Activated CD8-positive, alpha-beta T cell treated with anti-CD3 and anti-CD28 coated beads, Interleukin-2, amount 10 ng/mL, durations not matched to agents 7 days and 5 days (primary cell): ENCODE results near the gene SCEL. TPM values are rescaled to one million over a fixed set of nuclear protein-coding genes. Genes with fewer than 3 reads are reported as not detected.
"Not testable (repeated sequence)": the region's sequence is repeated elsewhere in the genome, so short reads cannot be mapped to it uniquely, and the experiment has no call there.

Source experiments
- ATAC-seq: fragments of 150-1000 bp; cut with Tn5 transposase; one replicate; pipeline ENCODE4 v1.10.0; 2021; ENCODE audit warnings: moderate library complexity
- CTCF ChIA-PET: fragments of 350-600 bp; sonication (Branson Sonifier 250); formaldehyde crosslinking; loops from one replicate; lab custom pipeline; 2021; ENCODE audit warnings: antibody characterized with exemption; lab: Charles Lee
- POLR2A ChIA-PET: fragments of 350-600 bp; sonication (Branson Sonifier 250); formaldehyde crosslinking; loops from one replicate; lab custom pipeline; 2021; ENCODE audit warnings: antibody characterized with exemption; lab: Charles Lee
- DNase-seq: peaks from one replicate; pipeline ENCODE4 v3.0.0-alpha.2; 2020
- H3K27ac Mint-ChIP-seq: one replicate; pipeline ENCODE4 v1.8.0; 2021; ENCODE audit warnings: mild to moderate bottlenecking, mixed read lengths
- H3K27me3 Mint-ChIP-seq: one replicate; pipeline ENCODE4 v1.8.0; 2021; ENCODE audit warnings: low read depth, mixed read lengths
- H3K36me3 Mint-ChIP-seq: one replicate; pipeline ENCODE4 v1.8.0; 2021; ENCODE audit warnings: low read depth, mixed read lengths
- H3K4me1 Mint-ChIP-seq: one replicate; pipeline ENCODE4 v1.8.0; 2021; ENCODE audit warnings: low read depth, mixed read lengths
- H3K4me3 Mint-ChIP-seq: one replicate; pipeline ENCODE4 v1.8.0; 2021; ENCODE audit warnings: mild to moderate bottlenecking, mixed read lengths
- H3K9me3 Mint-ChIP-seq: one replicate; pipeline ENCODE4 v1.8.0; 2022; ENCODE audit warnings: mixed read lengths; ENCODE audit not compliant: insufficient read depth
- total RNA-seq, 2 experiments: library from RNA; stranded (reverse); gene quantifications; one replicate each; pipeline ENCODE4 v1.2.3, GENCODE V29; 2021

Gene SCEL
- total RNA-seq, 2 experiments from 2014 or later = not detected

DNA sequence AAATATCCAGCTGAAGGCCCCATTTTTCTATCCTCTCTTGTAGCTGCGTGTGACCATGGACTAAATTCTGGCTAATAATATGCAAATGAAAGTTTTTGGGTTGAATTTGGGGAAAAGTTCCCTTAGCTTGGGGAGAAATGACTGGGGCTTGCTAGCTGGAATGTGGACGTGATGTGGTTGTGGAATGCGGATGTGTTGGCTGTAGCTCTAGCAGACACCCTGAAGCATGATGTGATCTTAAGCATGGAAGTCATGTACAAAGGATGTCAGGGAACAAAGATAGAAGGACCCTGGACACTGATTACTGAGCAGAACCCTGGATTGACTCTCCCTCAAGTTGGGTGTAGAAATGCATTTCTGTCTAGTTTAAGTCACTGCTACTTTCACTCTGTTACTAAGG lies 25.4 kb upstream of the SCEL start:
- Mint-ChIP-seq H3K4me1 (peaks cover 8% of the 10 kb centered on the region), H3K27ac (no peak overlapping the region), H3K36me3 (no peaks in the 10 kb centered on the region), H3K4me3 (no peak overlapping the region), H3K9me3 (no peaks in the 10 kb centered on the region), H3K27me3 (no peaks in the 10 kb centered on the region)
- ChIA-PET POLR2A (no interaction called here), CTCF (no interaction called here)
- ATAC-seq (no peak), DNase-seq (no peak)

DNA sequence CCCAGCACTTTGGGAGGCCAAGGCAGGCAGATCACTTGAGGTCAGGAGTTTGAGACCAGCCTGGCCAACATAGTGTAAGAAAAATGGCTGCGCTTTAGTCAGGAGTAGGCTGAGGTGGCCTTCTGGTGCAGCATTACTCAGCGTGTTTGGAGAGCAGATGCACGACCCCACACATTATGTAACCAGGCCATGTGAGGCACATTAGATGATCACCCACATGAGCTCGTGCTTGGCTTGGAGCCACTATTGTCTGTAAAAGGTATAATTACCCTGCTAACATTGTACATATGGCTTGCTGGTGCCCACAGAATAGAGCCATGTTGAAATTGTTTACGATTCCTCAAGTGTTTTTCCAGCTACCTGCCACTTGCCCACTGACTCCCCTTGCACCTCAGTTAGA lies 24.0 kb upstream of the SCEL start:
- Mint-ChIP-seq H3K27ac (no peak overlapping the region), H3K27me3 (peaks cover 4% of the 10 kb centered on the region), H3K4me1 (peaks cover 8% of the 10 kb centered on the region), H3K4me3 (no peak overlapping the region), H3K9me3 (no peaks in the 10 kb centered on the region), H3K36me3 (no peaks in the 10 kb centered on the region)
- ChIA-PET POLR2A (no interaction called here), CTCF (no interaction called here)
- DNase-seq (no peak), ATAC-seq (no peak)

DNA sequence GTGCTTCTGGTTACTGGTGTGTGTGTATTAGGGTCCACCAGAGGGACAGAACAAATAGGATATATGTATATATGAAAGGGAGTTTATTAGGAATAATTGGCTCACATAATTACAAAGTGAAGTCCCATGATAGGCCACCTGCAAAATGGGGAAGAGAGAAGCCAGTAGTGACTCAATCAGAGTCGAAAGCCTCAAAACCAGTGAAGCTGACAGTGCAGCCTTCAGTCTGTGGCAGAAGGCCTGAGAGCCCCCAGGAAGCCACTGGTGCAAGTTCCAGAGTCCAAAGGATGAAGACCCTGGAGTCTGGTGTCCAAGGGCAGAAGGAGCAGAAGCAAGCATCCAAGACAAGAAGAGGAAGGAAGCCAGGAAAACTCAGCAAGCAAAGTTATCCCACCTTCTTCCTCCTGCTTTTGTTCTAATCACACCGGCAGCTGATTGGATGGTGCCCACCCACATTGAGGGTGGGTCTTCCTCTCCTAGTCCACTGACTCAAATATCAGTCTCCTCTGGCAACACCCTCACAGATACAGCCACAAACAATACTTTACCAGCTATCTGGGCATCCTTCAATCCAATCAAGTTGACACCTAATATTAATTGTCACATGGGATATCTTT lies 21.7 kb upstream of the SCEL start:
- no peak overlapping the region for H3K4me3 Mint-ChIP-seq
- H3K27me3 Mint-ChIP-seq = peaks cover 4% of the 10 kb centered on the region
- DNase-seq (no peak), ATAC-seq (no peak)
- H3K9me3 Mint-ChIP-seq = no peaks in the 10 kb centered on the region
- no peaks in the 10 kb centered on the region for H3K36me3 Mint-ChIP-seq
- CTCF ChIA-PET = no interaction called here
- H3K4me1 Mint-ChIP-seq = peaks cover 6% of the 10 kb centered on the region
- POLR2A ChIA-PET = no interaction called here
- no peak overlapping the region for H3K27ac Mint-ChIP-seq

DNA sequence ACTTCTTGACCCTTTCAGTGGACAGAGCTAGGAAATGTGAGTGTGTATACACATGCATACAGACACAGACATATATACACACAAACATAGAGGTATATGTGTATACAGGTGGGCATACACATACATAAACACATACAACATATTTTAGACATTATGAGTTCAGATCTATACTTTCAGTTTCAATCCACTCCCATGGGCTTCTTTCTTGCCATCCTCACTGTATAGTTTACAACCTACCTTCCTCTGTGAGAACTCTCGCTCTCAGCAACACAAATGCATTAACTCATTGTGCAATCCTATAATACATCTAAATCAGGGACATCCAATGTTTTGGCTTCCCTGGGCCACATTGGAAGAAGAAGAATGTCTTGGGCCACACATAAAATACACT lies 21.2 kb upstream of the SCEL start:
- DNase-seq = no peak
- Mint-ChIP-seq H3K36me3 (no peaks in the 10 kb centered on the region), H3K9me3 (no peaks in the 10 kb centered on the region), H3K4me3 (no peak overlapping the region), H3K4me1 (peaks cover 1% of the 10 kb centered on the region), H3K27ac (no peak overlapping the region), H3K27me3 (peaks cover 4% of the 10 kb centered on the region)
- CTCF ChIA-PET = no interaction called here
- POLR2A ChIA-PET = no interaction called here
- ATAC-seq = no peak

DNA sequence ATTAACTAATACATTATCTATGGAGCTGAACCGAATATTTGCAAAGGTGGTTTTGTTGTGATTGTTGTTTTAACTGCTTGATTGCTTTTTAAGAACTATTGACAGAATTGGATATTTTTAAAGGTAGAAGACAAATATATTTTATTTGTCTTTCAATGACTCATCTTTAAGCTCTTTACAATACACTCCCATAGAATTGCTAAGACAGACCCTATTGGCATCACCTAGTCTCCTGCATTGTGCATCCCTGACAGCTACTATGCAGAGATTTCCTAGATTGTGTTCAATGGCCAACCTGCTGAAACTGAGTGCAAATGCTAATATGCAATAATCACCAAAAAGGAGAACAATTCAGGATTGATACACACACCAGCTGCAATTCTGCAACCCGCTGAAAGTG lies 19.7 kb upstream of the SCEL start:
- POLR2A ChIA-PET = no interaction called here
- no peak for ATAC-seq

DNA sequence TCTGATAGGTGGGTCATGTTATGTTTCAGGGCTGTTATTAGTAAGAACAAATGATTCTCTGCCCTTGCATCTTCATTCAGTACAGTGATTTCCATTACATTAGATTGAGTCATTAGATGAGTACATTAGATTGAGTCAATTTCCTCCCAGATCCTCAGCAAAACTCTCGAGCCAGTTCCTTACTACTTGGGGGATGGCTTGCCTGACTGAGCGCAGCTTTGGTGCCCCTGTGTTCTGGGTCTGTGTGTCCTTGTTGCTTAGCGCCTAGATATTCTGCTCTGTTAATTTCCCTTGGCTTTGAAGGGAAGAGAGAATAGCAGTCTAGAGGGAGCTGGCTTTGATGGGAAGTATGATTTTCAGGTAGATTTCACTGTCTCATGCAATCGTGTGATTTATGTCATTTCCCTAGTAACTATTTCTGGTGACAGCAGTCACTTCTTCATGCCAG lies 19.1 kb upstream of the SCEL start:
- DNase-seq (no peak), ATAC-seq (no peak)
- no peak overlapping the region for H3K27ac Mint-ChIP-seq
- H3K9me3 Mint-ChIP-seq = no peaks in the 10 kb centered on the region
- H3K4me1 Mint-ChIP-seq = no peaks in the 10 kb centered on the region
- no peak overlapping the region for H3K4me3 Mint-ChIP-seq
- CTCF ChIA-PET = no interaction called here
- POLR2A ChIA-PET = no interaction called here
- H3K36me3 Mint-ChIP-seq = no peaks in the 10 kb centered on the region
- peaks cover 6% of the 10 kb centered on the region for H3K27me3 Mint-ChIP-seq

More for the DNA sequence above, 19.7 kb upstream of the SCEL start:
- Mint-ChIP-seq H3K36me3 (no peaks in the 10 kb centered on the region), H3K27ac (no peak overlapping the region), H3K4me1 (no peaks in the 10 kb centered on the region), H3K4me3 (no peak overlapping the region), H3K9me3 (no peaks in the 10 kb centered on the region), H3K27me3 (peaks cover 6% of the 10 kb centered on the region)
- DNase-seq = no peak
- CTCF ChIA-PET = no interaction called here

DNA sequence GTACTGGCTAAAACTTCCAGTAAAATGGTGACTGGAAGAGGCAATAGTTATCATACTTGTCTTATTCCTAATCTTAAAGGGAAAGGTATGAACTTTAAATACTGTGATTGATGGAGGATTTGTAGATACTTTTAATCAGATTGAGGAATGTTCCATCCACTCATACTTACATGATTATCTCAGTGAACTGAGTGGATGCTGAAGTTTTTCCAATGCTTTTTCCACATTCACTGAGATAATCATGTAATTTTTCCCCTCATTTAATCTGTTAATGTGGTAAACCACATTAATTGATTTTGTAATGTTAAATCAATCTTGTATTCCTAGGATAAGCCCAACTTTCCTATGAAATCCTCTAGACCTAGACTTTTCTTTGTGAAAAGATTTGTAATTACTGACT lies 17.2 kb upstream of the SCEL start:
- no peaks in the 10 kb centered on the region for H3K9me3 Mint-ChIP-seq
- no peak for ATAC-seq
- CTCF ChIA-PET = no interaction called here
- POLR2A ChIA-PET = no interaction called here
- H3K27ac Mint-ChIP-seq = no peak overlapping the region
- no peaks in the 10 kb centered on the region for H3K36me3 Mint-ChIP-seq
- DNase-seq = no peak
- no peak overlapping the region for H3K4me3 Mint-ChIP-seq
- H3K4me1 Mint-ChIP-seq = no peaks in the 10 kb centered on the region
- peaks cover 6% of the 10 kb centered on the region for H3K27me3 Mint-ChIP-seq

DNA sequence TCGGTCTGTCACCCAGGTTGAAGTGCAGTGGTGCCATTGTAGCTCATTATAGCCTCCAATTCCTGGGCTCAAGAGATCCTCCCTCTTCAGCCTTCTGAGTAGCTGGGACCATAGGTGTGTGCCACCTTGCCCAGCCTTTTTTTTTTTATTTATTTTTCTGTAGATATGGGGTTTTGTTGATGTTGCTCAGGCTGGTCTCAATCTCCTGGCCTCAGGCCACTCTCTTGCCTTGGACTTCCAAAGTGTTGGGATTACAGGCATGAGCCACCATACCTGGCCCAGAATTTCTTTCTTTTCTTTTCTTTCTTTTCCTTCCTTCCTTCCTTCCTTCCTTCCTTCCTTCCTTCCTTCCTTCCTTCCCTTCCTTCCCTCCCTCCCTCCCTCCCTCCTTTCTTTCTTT lies 16.1 kb upstream of the SCEL start:
- H3K9me3 Mint-ChIP-seq, ATAC-seq, H3K36me3 Mint-ChIP-seq, POLR2A ChIA-PET, H3K4me1 Mint-ChIP-seq, CTCF ChIA-PET, H3K27me3 Mint-ChIP-seq, H3K27ac Mint-ChIP-seq, H3K4me3 Mint-ChIP-seq, DNase-seq: not testable (repeated sequence)

DNA sequence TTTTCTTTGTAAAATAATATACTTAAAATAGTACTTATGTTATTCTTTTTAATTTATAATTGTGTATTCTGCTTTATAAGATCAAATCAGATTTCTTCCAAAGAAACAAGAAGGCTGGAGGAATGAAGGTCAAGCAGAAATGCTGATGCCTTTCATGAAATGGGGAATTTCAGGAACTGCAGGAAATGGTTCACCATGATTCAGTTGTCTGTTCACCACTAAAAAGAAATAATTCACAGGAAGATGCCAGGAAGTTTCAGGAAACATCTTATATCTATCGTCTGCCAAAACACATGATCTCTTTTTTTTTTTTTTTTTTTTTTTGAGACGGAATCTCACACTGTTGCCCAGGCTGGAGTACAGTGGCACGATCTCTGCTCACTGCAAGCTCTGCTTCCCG lies 15.7 kb upstream of the SCEL start:
- Mint-ChIP-seq H3K27ac (no peak overlapping the region), H3K36me3 (no peaks in the 10 kb centered on the region), H3K9me3 (no peaks in the 10 kb centered on the region), H3K27me3 (peaks cover 6% of the 10 kb centered on the region), H3K4me1 (no peaks in the 10 kb centered on the region), H3K4me3 (no peak overlapping the region)
- ATAC-seq = no peak
- DNase-seq = no peak
- CTCF ChIA-PET = no interaction called here
- POLR2A ChIA-PET = no interaction called here

DNA sequence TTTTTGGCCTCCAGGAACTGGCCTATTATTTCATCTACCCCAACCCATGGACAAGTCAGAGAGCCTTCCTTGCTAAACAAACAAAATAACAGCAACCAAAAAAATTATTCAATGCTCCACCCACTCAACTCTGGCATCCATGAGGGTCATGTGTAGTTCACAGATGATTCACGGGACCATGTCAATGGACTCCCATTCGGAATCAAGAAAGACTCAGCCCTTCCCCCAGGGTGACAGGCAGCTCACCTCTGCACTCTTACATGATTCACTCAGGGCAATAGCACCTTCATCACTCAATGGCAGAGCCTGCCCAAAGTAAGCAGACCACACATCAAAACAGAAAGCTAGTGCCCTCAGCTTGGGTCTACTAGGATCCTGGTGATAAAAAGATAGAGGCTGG lies 14.3 kb upstream of the SCEL start:
- Mint-ChIP-seq H3K27me3 (peaks cover 6% of the 10 kb centered on the region), H3K9me3 (no peaks in the 10 kb centered on the region), H3K27ac (no peak overlapping the region), H3K4me3 (no peak overlapping the region), H3K4me1 (no peaks in the 10 kb centered on the region), H3K36me3 (no peaks in the 10 kb centered on the region)
- POLR2A ChIA-PET = no interaction called here
- ATAC-seq (no peak), DNase-seq (no peak)
- CTCF ChIA-PET = interaction anchor here (1.3 to 1.4 kb wide), 2 partner anchors 13 to 43 kb away, joined by 3 to 7 read pairs; no protein-coding TSS in a partner anchor

DNA sequence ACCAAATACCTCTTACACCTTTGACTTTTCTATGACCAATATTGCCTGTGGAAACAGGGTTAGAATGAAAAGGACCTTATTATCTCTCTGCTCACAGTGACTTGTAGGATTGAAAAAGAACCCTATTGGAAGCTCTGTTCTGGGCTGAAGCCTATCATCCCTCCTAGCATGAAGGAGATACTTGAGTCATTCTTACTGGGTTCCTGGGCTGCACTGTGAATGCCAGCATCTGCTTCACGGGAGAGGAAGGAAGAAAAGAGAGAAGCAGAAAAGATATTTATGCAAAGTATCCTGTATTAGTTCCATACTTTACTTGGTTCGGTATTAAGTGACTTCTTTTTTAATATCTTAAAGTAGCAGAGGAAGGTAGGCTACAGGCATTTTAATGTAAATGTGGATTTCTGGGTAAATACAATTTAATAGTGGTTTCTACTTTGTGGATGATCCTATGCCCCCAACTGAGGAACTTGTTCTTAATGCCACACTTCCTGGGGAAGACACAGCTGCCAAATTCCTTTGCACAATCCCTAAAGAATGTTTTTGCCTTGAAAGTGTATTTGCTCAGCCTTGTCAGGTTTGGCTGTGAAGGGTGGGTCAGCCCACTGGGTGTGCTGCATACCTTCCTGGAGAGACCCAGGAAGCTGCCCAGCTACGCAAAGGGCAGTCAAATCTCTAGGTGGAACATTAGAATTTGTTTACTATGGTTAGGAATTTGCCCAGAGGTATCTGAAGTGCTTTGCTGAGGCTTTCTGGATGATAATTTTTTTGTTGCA lies 13.7 kb upstream of the SCEL start:
- Mint-ChIP-seq H3K27ac (no peak overlapping the region), H3K9me3 (no peaks in the 10 kb centered on the region), H3K4me3 (no peak overlapping the region), H3K36me3 (no peaks in the 10 kb centered on the region), H3K4me1 (no peaks in the 10 kb centered on the region), H3K27me3 (peaks cover 2% of the 10 kb centered on the region)
- DNase-seq (no peak), ATAC-seq (no peak)
- POLR2A ChIA-PET = no interaction called here
- CTCF ChIA-PET = interaction anchor here (1.1 to 1.4 kb wide), 3 partner anchors 11 to 43 kb away, joined by 3 to 7 read pairs (median 3); no protein-coding TSS in a partner anchor

DNA sequence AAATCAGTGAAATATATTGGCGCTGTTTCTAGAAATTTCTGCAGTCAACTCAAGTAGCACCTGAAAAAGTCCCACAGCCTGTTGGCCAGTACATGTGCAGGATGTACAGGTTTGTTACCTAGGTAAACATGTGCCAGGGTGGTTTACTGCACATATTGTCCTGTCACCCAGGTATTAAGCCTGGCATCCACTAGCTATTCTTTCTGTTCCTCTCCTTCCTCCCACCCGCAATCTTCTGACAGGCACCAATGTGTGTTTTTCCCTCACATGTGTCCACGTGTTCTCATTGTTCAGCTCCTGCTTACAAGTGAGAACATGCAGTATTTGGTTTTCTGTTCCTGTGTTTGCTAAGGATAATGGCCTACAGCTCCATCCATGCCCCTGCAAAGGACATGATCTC lies 13.1 kb upstream of the SCEL start:
- Mint-ChIP-seq H3K27ac (no peak overlapping the region), H3K4me3 (no peak overlapping the region), H3K4me1 (no peaks in the 10 kb centered on the region), H3K27me3 (peaks cover 2% of the 10 kb centered on the region), H3K9me3 (no peaks in the 10 kb centered on the region), H3K36me3 (no peaks in the 10 kb centered on the region)
- CTCF ChIA-PET = interaction anchor here (1.1 kb wide), 1 partner anchor 11 kb away, joined by 3 read pairs; no protein-coding TSS in a partner anchor
- no peak for DNase-seq
- no peak for ATAC-seq
- POLR2A ChIA-PET = no interaction called here
